ENCODE measurements around the gene RAB7A. TPM values are rescaled to one million over a fixed set of nuclear protein-coding genes. Genes with fewer than 3 reads are reported as not detected.

Gene RAB7A
- polyA plus RNA-seq, 1 donor (not counting 4 experiments of a cell fraction or from before 2014, with no cell fraction given), result 364 TPM

DNA sequence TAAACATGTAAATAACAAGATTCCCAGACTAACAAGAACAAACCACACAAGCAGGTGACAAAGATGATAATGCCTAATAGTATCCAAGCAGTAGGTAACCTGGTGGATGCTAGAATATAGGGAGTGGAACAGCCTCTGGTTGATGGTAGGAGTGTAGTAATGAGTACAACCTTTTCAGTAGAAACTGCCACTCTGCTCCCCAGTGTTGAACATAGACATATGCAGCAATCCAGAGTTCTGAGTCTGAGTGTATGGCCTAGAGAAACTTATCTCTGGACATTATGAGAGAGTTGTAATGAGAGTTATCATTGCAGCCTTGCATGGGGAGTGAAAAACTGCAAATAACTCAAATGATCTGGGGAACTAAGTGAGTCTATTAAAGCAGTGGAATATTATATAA lies 77.3 kb downstream of the RAB7A start:
- Histone ChIP-seq H3K4me2 (ENCODE audit: control insufficient read depth, extremely low read depth, insufficient read depth, low read depth, low read length) (no peak overlapping the region), H3K9me3 (ENCODE audit: control insufficient read depth, low read depth, low read length) (no peaks in the 10 kb centered on the region), H3K27me3 (ENCODE audit: control insufficient read depth, extremely low read depth, insufficient read depth, low read length) (no peaks in the 10 kb centered on the region), H3K36me3 (ENCODE audit: control insufficient read depth in 2 of 2, extremely low read depth in 1 of 2, insufficient read depth in 2 of 2, low read length in 2 of 2) (peaks cover 23 to 44% of the 10 kb centered on the region in 2 experiments), H3K4me1 (ENCODE audit: control insufficient read depth, extremely low read depth, insufficient read depth, low read length) (peaks cover 37% of the 10 kb centered on the region), H4K20me1 (ENCODE audit: control insufficient read depth, extremely low read depth, insufficient read depth, low read length) (peaks cover 11% of the 10 kb centered on the region), H3K27ac (ENCODE audit: control insufficient read depth, insufficient read depth, low read length) (no peak overlapping the region), H3K4me3 (ENCODE audit: control insufficient read depth in 2 of 3, extremely low read depth in 1 of 3, insufficient read depth in 2 of 3, low read depth in 1 of 3, low read length in 3 of 3) (no peak overlapping the region), H2AFZ (ENCODE audit: control insufficient read depth, low read length) (no peak overlapping the region), H3K79me2 (ENCODE audit: control insufficient read depth, insufficient read depth, low read length) (peaks cover 66% of the 10 kb centered on the region), H3K9me1 (ENCODE audit: control insufficient read depth, extremely low read depth, insufficient read depth, low read length) (peaks cover 11% of the 10 kb centered on the region), H3K9ac (ENCODE audit: control insufficient read depth, extremely low read depth, insufficient read depth, low read length) (no peak overlapping the region)
- TF ChIP-seq EZH2 (IDR thresholded peaks at IDR 0.05; ENCODE audit: low read length), result no peak
- TF ChIP-seq, protein P1, sequence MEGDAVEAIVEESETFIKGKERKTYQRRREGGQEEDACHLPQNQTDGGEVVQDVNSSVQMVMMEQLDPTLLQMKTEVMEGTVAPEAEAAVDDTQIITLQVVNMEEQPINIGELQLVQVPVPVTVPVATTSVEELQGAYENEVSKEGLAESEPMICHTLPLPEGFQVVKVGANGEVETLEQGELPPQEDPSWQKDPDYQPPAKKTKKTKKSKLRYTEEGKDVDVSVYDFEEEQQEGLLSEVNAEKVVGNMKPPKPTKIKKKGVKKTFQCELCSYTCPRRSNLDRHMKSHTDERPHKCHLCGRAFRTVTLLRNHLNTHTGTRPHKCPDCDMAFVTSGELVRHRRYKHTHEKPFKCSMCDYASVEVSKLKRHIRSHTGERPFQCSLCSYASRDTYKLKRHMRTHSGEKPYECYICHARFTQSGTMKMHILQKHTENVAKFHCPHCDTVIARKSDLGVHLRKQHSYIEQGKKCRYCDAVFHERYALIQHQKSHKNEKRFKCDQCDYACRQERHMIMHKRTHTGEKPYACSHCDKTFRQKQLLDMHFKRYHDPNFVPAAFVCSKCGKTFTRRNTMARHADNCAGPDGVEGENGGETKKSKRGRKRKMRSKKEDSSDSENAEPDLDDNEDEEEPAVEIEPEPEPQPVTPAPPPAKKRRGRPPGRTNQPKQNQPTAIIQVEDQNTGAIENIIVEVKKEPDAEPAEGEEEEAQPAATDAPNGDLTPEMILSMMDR (optimal IDR thresholded peaks at IDR 0.05 in 1 of 3, IDR thresholded peaks at IDR 0.05 in 1 of 3, conservative IDR thresholded peaks at IDR 0.05 in 1 of 3; ENCODE audit: extremely low read depth in 1 of 3, insufficient read depth in 2 of 3, low read length in 3 of 3), result no peak
- no peak for DNase-seq (ENCODE audit: low read depth, low spot score)
- no peak for FAIRE-seq
- dilution Hi-C loops (cut with MboI; ENCODE audit: extremely low pct_ligation_motif_present, low sequenced_read_pairs), result no loop called here

DNA sequence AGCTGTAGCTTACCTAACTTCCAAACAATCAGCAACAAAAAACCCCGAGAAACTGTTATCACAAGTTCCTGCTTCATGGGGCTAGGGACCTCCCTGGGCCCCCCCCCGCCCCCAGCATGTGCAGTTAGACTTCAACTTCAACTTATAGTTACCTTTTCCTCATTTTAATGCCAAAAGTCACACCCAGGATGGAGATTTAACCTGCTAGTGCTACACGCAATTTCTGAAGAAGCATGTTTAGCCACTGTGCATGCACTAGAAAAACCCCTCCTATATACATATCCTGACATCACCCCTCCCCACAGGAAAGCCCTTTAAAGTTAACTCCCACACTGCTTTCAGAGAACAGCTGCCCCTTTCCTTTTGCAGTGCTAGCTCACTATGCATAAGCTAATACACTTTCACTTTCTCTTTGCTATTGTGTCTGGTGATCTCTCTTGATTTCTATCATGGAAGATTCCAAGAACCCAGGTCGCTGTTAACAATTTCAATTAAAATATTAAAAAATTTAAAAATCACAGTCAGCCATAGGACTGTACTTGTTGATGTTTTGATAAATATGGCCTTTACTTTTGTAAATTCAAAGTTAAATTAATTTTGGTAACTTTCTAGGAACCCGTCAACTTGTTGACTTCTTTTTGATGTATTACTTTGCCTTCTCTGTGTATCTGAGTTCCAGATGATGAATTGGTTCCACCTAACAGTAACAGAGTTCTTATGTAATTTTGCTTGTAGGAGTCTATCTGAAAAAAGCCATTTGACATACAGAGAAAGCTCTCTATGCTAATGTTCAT lies 78.2 kb downstream of the RAB7A start:
- Histone ChIP-seq H3K9me3 (ENCODE audit: control insufficient read depth, low read depth, low read length) (no peaks in the 10 kb centered on the region), H4K20me1 (ENCODE audit: control insufficient read depth, extremely low read depth, insufficient read depth, low read length) (peaks cover 11% of the 10 kb centered on the region), H3K36me3 (ENCODE audit: control insufficient read depth in 2 of 2, extremely low read depth in 1 of 2, insufficient read depth in 2 of 2, low read length in 2 of 2) (peaks cover 21 to 42% of the 10 kb centered on the region in 2 experiments), H3K79me2 (ENCODE audit: control insufficient read depth, insufficient read depth, low read length) (peaks cover 62% of the 10 kb centered on the region), H3K4me2 (ENCODE audit: control insufficient read depth, extremely low read depth, insufficient read depth, low read depth, low read length) (peak overlapping the region; percentile 56), H2AFZ (ENCODE audit: control insufficient read depth, low read length) (no peak overlapping the region), H3K27me3 (ENCODE audit: control insufficient read depth, extremely low read depth, insufficient read depth, low read length) (no peaks in the 10 kb centered on the region), H3K27ac (ENCODE audit: control insufficient read depth, insufficient read depth, low read length) (peak overlapping the region; percentile 13), H3K4me1 (ENCODE audit: control insufficient read depth, extremely low read depth, insufficient read depth, low read length) (peaks cover 38% of the 10 kb centered on the region), H3K9me1 (ENCODE audit: control insufficient read depth, extremely low read depth, insufficient read depth, low read length) (peaks cover 11% of the 10 kb centered on the region), H3K4me3 (ENCODE audit: control insufficient read depth in 2 of 3, extremely low read depth in 1 of 3, insufficient read depth in 2 of 3, low read depth in 1 of 3, low read length in 3 of 3) (peak overlapping the region in 2 of 3 experiments; percentile 36 to 41), H3K9ac (ENCODE audit: control insufficient read depth, extremely low read depth, insufficient read depth, low read length) (no peak overlapping the region)
- FAIRE-seq (no peak), DNase-seq (ENCODE audit: low read depth, low spot score) (no peak)
- TF ChIP-seq, protein P1 (optimal IDR thresholded peaks at IDR 0.05 in 1 of 3, IDR thresholded peaks at IDR 0.05 in 1 of 3, conservative IDR thresholded peaks at IDR 0.05 in 1 of 3; ENCODE audit: extremely low read depth in 1 of 3, insufficient read depth in 2 of 3, low read length in 3 of 3), result no peak
- TF ChIP-seq EZH2 (IDR thresholded peaks at IDR 0.05; ENCODE audit: low read length), result no peak
- dilution Hi-C loops (cut with MboI; ENCODE audit: extremely low pct_ligation_motif_present, low sequenced_read_pairs), result no loop called here
